GM19351 (cell line): ENCODE measurements around the gene C18orf54.
"Not testable (repeated sequence)": the region's sequence is repeated elsewhere in the genome, so short reads cannot be mapped to it uniquely, and the experiment has no call there.

Experiments used
- ATAC-seq: cut with Tn5 transposase; IDR thresholded peaks from one replicate; pipeline ENCODE4 v1.9.1; 2021; ENCODE audit warnings: mild to moderate bottlenecking, moderate library complexity; ENCODE audit not compliant: unreplicated experiment

C18orf54 gene

GRCh38 chr18:54386800-54387495 lies 29.2 kb downstream of the C18orf54 start:
- ATAC-seq, result not testable (repeated sequence)

GRCh38 chr18:54387631-54388030 lies 29.9 kb downstream of the C18orf54 start:
- ATAC-seq, result no peak

- ATAC-seq, result peak; percentile 86
Observed at GRCh38 chr18:54388203-54389142, 30.8 kb downstream of the C18orf54 start.

GRCh38 chr18:54389143-54389505 lies 31.4 kb downstream of the C18orf54 start:
- peak; percentile 7 for ATAC-seq

DNA sequence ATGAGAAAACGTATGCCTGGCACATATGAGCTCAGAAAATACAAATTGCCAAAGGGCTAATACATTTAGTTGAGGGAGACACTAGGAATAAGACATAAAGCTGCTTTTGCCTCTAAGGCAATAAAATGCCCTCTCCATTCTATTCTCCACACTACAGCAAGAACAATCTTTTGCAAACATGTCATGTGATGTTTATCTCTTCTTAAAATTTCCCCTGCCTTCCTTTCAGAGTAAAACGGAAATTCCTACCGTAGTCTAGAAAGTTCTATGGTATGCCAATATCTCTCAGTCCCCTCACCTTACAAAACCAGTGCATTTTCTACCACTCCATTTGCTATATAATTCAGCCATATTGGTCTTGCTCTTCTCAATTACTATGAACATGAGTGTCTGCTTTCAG lies 33.1 kb downstream of the C18orf54 start:
- ATAC-seq, result no peak

DNA sequence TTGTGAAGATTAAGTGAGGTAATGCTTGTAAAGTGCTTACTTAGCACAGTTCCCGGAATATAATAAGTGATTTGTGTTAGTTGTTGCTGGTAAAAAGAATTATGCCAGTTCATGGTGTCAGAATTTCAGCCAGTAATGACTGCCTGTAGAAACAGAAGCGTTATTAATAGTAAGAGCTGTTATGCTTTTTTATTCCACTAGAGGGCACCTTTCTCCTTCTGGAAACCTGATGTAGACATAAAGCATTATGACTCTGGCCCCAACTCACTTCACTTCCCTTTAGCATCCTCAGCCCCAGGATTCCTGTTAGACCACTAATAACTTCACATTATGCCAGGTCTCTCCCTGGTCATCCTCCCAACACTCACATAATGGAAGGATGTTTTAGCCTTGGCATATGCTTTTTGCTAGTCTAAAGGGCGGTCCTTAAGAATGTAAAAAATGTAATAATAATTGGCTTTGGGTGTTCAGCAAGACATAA lies 34.9 kb downstream of the C18orf54 start:
- peak; percentile 50 for ATAC-seq

DNA sequence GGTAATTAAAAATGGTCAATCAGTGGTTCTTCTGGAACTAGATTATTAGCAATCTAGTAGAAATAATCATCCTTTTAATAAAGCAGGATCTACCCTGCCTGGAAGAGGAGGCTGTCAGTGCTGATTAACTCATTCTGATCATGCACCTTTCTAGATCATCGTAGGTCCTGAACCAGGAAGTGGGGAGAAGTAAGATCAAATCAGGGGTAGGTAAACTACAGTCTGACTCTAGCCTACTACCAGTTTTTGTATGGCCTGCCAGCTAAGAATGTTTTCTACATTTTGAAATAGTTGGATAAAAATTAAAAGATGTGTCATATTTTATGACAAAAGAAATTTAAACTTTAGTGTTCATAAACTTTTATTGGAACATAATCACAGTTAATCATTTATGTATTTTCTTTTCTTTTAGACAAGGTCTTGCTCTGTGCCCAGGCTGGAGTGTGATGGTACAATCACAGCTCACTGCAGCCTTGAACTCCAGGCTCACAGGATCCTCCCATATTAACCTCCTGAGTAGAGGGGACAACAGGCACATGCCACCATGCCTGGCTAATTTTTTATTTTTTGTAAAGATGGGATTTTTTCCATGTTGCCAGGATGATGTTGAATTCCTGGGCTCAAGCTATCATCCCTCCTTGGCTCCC lies 36.1 kb downstream of the C18orf54 start:
- ATAC-seq, result no peak

DNA sequence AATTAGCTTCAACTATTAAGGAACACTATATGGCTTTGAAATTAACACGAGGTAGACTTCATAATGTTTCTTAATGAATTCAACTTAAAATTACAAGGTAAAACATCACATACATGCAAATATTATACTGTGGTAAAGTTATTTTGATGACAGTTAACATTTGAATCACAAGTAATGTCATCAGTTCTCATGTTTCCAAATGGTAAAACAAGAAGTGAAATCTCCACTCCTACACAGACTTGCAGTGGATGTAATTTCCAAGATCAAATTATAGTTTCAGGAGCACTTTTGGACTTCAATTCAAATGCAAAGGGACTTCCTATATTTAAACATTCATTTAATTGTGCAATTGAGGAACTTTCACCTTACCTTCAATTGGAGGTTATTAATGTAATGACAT lies 39.1 kb downstream of the C18orf54 start:
- peak; percentile 63 for ATAC-seq

DNA sequence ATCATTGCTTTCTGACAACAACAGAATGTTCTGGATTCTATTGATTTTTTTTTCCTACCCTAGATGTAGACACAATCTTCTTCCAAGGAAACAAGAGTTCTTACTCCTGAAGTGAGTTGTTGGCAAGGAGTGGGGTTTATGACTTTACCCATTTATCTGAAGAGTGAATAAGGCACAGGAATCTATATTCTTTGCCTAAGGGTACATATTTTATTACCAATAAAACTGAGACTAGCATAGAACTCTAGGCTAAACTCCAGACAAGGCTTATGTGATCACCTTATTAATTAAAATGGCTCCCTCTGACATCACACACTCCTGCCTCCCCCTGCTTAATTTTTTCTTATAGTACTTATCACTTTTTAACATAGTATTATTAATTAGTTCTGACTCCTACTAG lies 47.6 kb downstream of the C18orf54 start:
- ATAC-seq, result no peak

- no peak for ATAC-seq
Observed at GRCh38 chr18:54411781-54412180, 54.1 kb downstream of the C18orf54 start.

GRCh38 chr18:54415086-54415485 lies 57.4 kb downstream of the C18orf54 start:
- ATAC-seq, result no peak

- ATAC-seq, result no peak
Observed at GRCh38 chr18:54416436-54416835, 58.7 kb downstream of the C18orf54 start.

- ATAC-seq, result no peak
Observed at GRCh38 chr18:54423831-54424230, 66.1 kb downstream of the C18orf54 start.

DNA sequence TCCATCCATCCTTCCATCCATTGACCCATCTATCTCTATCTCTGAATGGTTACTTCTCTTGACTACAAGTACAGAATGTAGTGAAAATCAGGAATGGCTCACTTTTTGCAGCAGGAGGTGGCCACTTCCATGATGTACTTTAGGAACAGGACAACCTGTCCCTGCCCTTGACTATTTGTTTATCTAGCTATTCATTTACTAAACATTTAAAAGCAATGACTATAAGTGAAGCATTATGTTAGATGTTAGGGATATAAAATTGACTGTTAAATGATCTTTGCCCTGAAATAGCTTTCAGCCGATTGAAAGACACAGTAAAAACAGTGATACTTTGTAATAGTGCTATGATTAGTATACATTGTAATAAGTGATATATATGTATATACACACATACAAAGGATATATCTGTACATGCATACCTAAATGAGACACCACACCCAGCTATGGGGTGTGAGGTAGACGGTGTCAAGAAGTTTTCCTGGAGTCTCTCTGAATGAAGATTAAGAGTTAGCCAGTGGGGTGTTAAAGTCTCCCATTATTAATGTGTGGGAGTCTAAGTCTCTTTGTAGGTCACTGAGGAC lies 68.5 kb downstream of the C18orf54 start:
- ATAC-seq, result no peak
